GM23338 (cell line): ENCODE data around the gene ADGRL1. TPM values are rescaled to one million over a fixed set of nuclear protein-coding genes. Genes with fewer than 3 reads are reported as not detected.

Experiments used
- ATAC-seq: fragments of 200-7000 bp; cut with Tn5 transposase; 3 replicates; pipeline ENCODE4 v1.9.1; 2020
- DNase-seq: peaks from one replicate; pipeline ENCODE4 v3.0.0-alpha.2; 2015; ENCODE audit warnings: low spot score
- H2AFZ ChIP-seq: fragments of 200-600 bp; sonication (generic); 2 replicates; pipeline ENCODE4 v1.8.0; 2016; ENCODE audit warnings: antibody characterized with exemption, mild to moderate bottlenecking, moderate library complexity
- H3F3A ChIP-seq: fragments of 200-600 bp; sonication (generic); replicated peaks from 2 replicates; pipeline ENCODE4 v1.8.0; 2017; ENCODE audit warnings: antibody characterized with exemption, mixed run types, low read depth
- H3K27ac ChIP-seq: fragments of 200-600 bp; sonication (generic); 2 replicates; pipeline ENCODE4 v1.6.1; 2016; ENCODE audit warnings: low read depth
- H3K27me3 ChIP-seq: fragments of 200-600 bp; sonication (generic); 2 replicates; pipeline ENCODE4 v1.8.0; 2016; ENCODE audit warnings: mild to moderate bottlenecking, mixed run types, moderate library complexity; ENCODE audit not compliant: insufficient read depth
- H3K36me3 ChIP-seq: fragments of 200-600 bp; sonication (generic); 2 replicates; pipeline ENCODE4 v1.8.0; 2016; ENCODE audit warnings: mild to moderate bottlenecking; ENCODE audit not compliant: insufficient read depth
- H3K4me1 ChIP-seq: fragments of 200-600 bp; sonication (generic); 2 replicates; pipeline ENCODE4 v1.8.0; 2016; ENCODE audit warnings: mild to moderate bottlenecking, moderate library complexity; ENCODE audit not compliant: insufficient read depth
- H3K4me2 ChIP-seq: fragments of 200-600 bp; sonication (generic); 2 replicates; pipeline ENCODE4 v1.7.1; 2017; ENCODE audit warnings: mixed run types
- H3K4me3 ChIP-seq: fragments of 200-600 bp; sonication (generic); 2 replicates; pipeline ENCODE4 v1.6.1; 2016; ENCODE audit warnings: mixed run types
- H3K79me2 ChIP-seq: fragments of 200-600 bp; sonication (generic); replicated peaks from 2 replicates; pipeline ENCODE4 v1.8.0; 2017; ENCODE audit warnings: mild to moderate bottlenecking; ENCODE audit not compliant: insufficient read depth
- H3K9me2 ChIP-seq: fragments of 200-600 bp; sonication (generic); 2 replicates; pipeline ENCODE4 v1.8.0; 2017; ENCODE audit not compliant: insufficient read depth
- H4K20me1 ChIP-seq: fragments of 200-600 bp; sonication (generic); replicated peaks from 2 replicates; pipeline ENCODE4 v1.8.0; 2017; ENCODE audit warnings: mild to moderate bottlenecking; ENCODE audit not compliant: insufficient read depth
- H3K27ac Mint-ChIP-seq: 2 replicates; pipeline ENCODE4 v1.8.0; 2020; ENCODE audit warnings: inconsistent platforms, mild to moderate bottlenecking, moderate library complexity, mixed read lengths
- H3K27me3 Mint-ChIP-seq: 3 replicates; pipeline ENCODE4 v1.8.0; 2022; ENCODE audit warnings: low read depth, mild to moderate bottlenecking, moderate library complexity, mixed read lengths, inconsistent platforms; ENCODE audit not compliant: insufficient read depth, poor library complexity
- H3K36me3 Mint-ChIP-seq: 3 replicates; pipeline ENCODE4 v1.8.0; 2021; ENCODE audit warnings: low read depth, mild to moderate bottlenecking, inconsistent platforms, moderate library complexity, mixed read lengths
- H3K4me1 Mint-ChIP-seq: 3 replicates; pipeline ENCODE4 v1.8.0; 2020; ENCODE audit warnings: mild to moderate bottlenecking, inconsistent platforms, mixed read lengths
- H3K4me3 Mint-ChIP-seq: 3 replicates; pipeline ENCODE4 v1.8.0; 2021; ENCODE audit warnings: moderate library complexity, mild to moderate bottlenecking, inconsistent platforms, mixed read lengths
- H3K9me3 Mint-ChIP-seq: 3 replicates; pipeline ENCODE4 v1.8.0; 2020; ENCODE audit warnings: moderate library complexity, mild to moderate bottlenecking, inconsistent platforms, mixed read lengths
- CREB1 ChIP-seq: fragments of 250-450 bp; sonication (Bioruptor Pico); IDR thresholded peaks from 2 replicates; pipeline ENCODE4 v1.5.0; 2020; ENCODE audit warnings: low read depth, mild to moderate bottlenecking, moderate library complexity
- ETS1 ChIP-seq: IDR thresholded peaks from 2 replicates; pipeline ENCODE4 v1.6.1; 2016; ENCODE audit warnings: antibody characterized with exemption
- EZH2phosphoT487 ChIP-seq: fragments of 200-600 bp; sonication (generic); IDR thresholded peaks from one replicate; pipeline ENCODE4 v1.8.1; 2018; ENCODE audit warnings: antibody characterized with exemption; ENCODE audit not compliant: unreplicated experiment
- JUNB ChIP-seq: IDR thresholded peaks from one replicate; pipeline ENCODE4 v1.6.1; 2016; ENCODE audit warnings: antibody characterized with exemption; ENCODE audit not compliant: unreplicated experiment
- NANOG ChIP-seq: IDR thresholded peaks from 2 replicates; pipeline ENCODE4 v1.6.1; 2016; ENCODE audit warnings: antibody characterized with exemption, borderline replicate concordance
- POLR2AphosphoS5 ChIP-seq: IDR thresholded peaks from 2 replicates; pipeline ENCODE4 v1.6.1; 2016; ENCODE audit warnings: antibody characterized with exemption, low read depth
- ZNF114 ChIP-seq: fragments of 250-450 bp; sonication (Bioruptor Pico); IDR thresholded peaks from 2 replicates; pipeline ENCODE4 v1.5.0; 2020; ENCODE audit warnings: mild to moderate bottlenecking, moderate library complexity
- ZNF331 ChIP-seq: fragments of 250-450 bp; sonication (Bioruptor Pico); IDR thresholded peaks from 2 replicates; pipeline ENCODE4 v1.5.0; 2020; ENCODE audit warnings: low read depth, mild to moderate bottlenecking, moderate library complexity
- polyA plus RNA-seq: library from polyadenylated mRNA; unstranded; fragments of >200 nt; fragmentation: Nextera tagmentation; extraction: Ambion mirVana; gene quantifications from 2 replicates; pipeline ENCODE4 v1.2.1, GENCODE V29; 2016
- total RNA-seq: library from RNA; depleted of rRNA; stranded (reverse); fragments of >200 nt; shearing (Covaris generic); gene quantifications from 2 replicates; pipeline ENCODE4 v1.2.3, GENCODE V29; 2014
- TF ChIP-seq, protein P1 (sequence below): IDR thresholded peaks from one replicate; pipeline ENCODE4 v1.6.1; 2018; ENCODE audit warnings: antibody characterized with exemption; ENCODE audit not compliant: unreplicated experiment
- TF ChIP-seq, protein P2 (sequence below): fragments of 250-450 bp; sonication (Bioruptor Pico); IDR thresholded peaks from 2 replicates; pipeline ENCODE4 v1.5.0; 2020; ENCODE audit warnings: mild to moderate bottlenecking, moderate library complexity

Gene ADGRL1
- total and polyA plus RNA-seq, 2 experiments from 2014 or later: 20.6 to 100 TPM

GRCh38 chr19:14167576-14168138 is 38.3 kb downstream of the ADGRL1 start:
- Mint-ChIP-seq H3K36me3 (peaks cover 48% of the 10 kb centered on the region), H3K4me3 (no peak overlapping the region), H3K27me3 (peaks cover 8% of the 10 kb centered on the region), H3K9me3 (no peaks in the 10 kb centered on the region), H3K27ac (no peak overlapping the region), H3K4me1 (peaks cover 25% of the 10 kb centered on the region)
- Histone ChIP-seq H3K4me2 (no peak overlapping the region), H3K27me3 (no peaks in the 10 kb centered on the region), H3F3A (0 out of 2 replicates have a peak, but pooled peaks cover 3% of the 10 kb centered on the region), H3K27ac (no peak overlapping the region), H2AFZ (no peak overlapping the region), H3K79me2 (no peaks in the 10 kb centered on the region), H3K4me3 (no peak overlapping the region), H3K4me1 (no peaks in the 10 kb centered on the region; the same call in 1 of the 2 replicates), H3K9me2 (no peaks in the 10 kb centered on the region), H3K36me3 (peaks cover 12% of the 10 kb centered on the region), H4K20me1 (peaks cover 5% of the 10 kb centered on the region; the same call in 1 of the 2 replicates)
- no peak for DNase-seq
- no peak for TF ChIP-seq ZNF331 (CRISPR knock-in tag)
- TF ChIP-seq, protein P1, sequence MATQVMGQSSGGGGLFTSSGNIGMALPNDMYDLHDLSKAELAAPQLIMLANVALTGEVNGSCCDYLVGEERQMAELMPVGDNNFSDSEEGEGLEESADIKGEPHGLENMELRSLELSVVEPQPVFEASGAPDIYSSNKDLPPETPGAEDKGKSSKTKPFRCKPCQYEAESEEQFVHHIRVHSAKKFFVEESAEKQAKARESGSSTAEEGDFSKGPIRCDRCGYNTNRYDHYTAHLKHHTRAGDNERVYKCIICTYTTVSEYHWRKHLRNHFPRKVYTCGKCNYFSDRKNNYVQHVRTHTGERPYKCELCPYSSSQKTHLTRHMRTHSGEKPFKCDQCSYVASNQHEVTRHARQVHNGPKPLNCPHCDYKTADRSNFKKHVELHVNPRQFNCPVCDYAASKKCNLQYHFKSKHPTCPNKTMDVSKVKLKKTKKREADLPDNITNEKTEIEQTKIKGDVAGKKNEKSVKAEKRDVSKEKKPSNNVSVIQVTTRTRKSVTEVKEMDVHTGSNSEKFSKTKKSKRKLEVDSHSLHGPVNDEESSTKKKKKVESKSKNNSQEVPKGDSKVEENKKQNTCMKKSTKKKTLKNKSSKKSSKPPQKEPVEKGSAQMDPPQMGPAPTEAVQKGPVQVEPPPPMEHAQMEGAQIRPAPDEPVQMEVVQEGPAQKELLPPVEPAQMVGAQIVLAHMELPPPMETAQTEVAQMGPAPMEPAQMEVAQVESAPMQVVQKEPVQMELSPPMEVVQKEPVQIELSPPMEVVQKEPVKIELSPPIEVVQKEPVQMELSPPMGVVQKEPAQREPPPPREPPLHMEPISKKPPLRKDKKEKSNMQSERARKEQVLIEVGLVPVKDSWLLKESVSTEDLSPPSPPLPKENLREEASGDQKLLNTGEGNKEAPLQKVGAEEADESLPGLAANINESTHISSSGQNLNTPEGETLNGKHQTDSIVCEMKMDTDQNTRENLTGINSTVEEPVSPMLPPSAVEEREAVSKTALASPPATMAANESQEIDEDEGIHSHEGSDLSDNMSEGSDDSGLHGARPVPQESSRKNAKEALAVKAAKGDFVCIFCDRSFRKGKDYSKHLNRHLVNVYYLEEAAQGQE: no peak
- no peak for TF ChIP-seq POLR2AphosphoS5
- no peak for TF ChIP-seq JUNB
- TF ChIP-seq CREB1 (CRISPR knock-in tag): no peak
- no peak for TF ChIP-seq EZH2phosphoT487
- TF ChIP-seq NANOG: no peak
- ATAC-seq: no peak; the same call in 2 of the 3 replicates

DNA sequence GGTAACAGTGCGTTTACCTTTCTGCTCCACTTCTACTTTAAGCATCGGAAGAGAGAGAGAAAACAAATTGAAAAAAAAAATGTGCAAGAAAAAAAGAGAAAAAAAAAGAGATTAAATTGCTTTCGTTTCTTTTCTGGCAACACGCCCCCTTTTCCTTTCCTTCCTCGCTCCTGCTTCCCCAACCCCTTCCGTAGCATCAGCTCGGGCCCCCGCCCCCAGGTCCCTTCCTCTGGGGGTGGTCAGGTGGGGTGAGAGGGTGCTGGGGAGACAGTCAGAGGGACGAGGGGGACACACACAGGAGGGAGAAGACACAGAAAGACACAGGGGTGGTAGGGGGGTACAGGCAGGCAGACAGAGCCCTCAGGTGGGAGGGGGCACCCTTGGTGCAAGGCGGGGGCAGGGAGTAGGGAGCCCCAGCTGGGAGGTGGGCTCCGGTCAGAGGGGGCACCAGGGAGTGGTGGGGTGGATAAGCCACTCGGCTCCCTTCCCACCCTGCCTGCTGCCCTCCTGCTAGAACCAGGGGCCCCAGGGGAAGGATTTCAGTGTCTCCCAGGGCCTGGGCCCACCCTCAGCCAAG is 38.9 kb downstream of the ADGRL1 start:
- Mint-ChIP-seq H3K27me3 (peaks cover 8% of the 10 kb centered on the region), H3K4me3 (no peak overlapping the region; the same call in 2 of the 3 replicates), H3K36me3 (peaks cover 45% of the 10 kb centered on the region), H3K4me1 (peaks cover 25% of the 10 kb centered on the region), H3K27ac (no peak overlapping the region), H3K9me3 (no peaks in the 10 kb centered on the region)
- Histone ChIP-seq H3F3A (0 out of 2 replicates have a peak, but pooled peaks cover 3% of the 10 kb centered on the region), H3K4me3 (no peak overlapping the region), H3K27me3 (no peaks in the 10 kb centered on the region), H3K4me2 (no peak overlapping the region), H3K27ac (no peak overlapping the region), H2AFZ (no peak overlapping the region), H4K20me1 (peaks cover 5% of the 10 kb centered on the region; the same call in 1 of the 2 replicates), H3K9me2 (no peaks in the 10 kb centered on the region), H3K79me2 (no peaks in the 10 kb centered on the region), H3K4me1 (no peaks in the 10 kb centered on the region; the same call in 1 of the 2 replicates), H3K36me3 (peaks cover 12% of the 10 kb centered on the region)
- no peak for DNase-seq
- TF ChIP-seq JUNB: no peak
- no peak for TF ChIP-seq POLR2AphosphoS5
- TF ChIP-seq, protein P2, sequence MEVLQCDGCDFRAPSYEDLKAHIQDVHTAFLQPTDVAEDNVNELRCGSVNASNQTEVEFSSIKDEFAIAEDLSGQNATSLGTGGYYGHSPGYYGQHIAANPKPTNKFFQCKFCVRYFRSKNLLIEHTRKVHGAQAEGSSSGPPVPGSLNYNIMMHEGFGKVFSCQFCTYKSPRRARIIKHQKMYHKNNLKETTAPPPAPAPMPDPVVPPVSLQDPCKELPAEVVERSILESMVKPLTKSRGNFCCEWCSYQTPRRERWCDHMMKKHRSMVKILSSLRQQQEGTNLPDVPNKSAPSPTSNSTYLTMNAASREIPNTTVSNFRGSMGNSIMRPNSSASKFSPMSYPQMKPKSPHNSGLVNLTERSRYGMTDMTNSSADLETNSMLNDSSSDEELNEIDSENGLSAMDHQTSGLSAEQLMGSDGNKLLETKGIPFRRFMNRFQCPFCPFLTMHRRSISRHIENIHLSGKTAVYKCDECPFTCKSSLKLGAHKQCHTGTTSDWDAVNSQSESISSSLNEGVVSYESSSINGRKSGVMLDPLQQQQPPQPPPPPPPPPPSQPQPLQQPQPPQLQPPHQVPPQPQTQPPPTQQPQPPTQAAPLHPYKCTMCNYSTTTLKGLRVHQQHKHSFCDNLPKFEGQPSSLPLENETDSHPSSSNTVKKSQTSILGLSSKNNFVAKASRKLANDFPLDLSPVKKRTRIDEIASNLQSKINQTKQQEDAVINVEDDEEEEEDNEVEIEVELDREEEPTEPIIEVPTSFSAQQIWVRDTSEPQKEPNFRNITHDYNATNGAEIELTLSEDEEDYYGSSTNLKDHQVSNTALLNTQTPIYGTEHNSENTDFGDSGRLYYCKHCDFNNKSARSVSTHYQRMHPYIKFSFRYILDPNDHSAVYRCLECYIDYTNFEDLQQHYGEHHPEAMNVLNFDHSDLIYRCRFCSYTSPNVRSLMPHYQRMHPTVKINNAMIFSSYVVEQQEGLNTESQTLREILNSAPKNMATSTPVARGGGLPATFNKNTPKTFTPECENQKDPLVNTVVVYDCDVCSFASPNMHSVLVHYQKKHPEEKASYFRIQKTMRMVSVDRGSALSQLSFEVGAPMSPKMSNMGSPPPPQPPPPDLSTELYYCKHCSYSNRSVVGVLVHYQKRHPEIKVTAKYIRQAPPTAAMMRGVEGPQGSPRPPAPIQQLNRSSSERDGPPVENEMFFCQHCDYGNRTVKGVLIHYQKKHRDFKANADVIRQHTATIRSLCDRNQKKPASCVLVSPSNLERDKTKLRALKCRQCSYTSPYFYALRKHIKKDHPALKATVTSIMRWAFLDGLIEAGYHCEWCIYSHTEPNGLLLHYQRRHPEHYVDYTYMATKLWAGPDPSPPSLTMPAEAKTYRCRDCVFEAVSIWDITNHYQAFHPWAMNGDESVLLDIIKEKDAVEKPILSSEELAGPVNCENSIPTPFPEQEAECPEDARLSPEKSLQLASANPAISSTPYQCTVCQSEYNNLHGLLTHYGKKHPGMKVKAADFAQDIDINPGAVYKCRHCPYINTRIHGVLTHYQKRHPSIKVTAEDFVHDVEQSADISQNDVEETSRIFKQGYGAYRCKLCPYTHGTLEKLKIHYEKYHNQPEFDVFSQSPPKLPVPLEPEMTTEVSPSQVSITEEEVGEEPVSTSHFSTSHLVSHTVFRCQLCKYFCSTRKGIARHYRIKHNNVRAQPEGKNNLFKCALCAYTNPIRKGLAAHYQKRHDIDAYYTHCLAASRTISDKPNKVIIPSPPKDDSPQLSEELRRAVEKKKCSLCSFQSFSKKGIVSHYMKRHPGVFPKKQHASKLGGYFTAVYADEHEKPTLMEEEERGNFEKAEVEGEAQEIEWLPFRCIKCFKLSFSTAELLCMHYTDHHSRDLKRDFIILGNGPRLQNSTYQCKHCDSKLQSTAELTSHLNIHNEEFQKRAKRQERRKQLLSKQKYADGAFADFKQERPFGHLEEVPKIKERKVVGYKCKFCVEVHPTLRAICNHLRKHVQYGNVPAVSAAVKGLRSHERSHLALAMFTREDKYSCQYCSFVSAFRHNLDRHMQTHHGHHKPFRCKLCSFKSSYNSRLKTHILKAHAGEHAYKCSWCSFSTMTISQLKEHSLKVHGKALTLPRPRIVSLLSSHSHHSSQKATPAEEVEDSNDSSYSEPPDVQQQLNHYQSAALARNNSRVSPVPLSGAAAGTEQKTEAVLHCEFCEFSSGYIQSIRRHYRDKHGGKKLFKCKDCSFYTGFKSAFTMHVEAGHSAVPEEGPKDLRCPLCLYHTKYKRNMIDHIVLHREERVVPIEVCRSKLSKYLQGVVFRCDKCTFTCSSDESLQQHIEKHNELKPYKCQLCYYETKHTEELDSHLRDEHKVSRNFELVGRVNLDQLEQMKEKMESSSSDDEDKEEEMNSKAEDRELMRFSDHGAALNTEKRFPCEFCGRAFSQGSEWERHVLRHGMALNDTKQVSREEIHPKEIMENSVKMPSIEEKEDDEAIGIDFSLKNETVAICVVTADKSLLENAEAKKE (CRISPR knock-in tag): no peak
- TF ChIP-seq NANOG: no peak
- TF ChIP-seq ETS1: no peak
- TF ChIP-seq ZNF114: no peak
- TF ChIP-seq ZNF331 (CRISPR knock-in tag): no peak
- no peak for ATAC-seq
